Testis (tissue), 2 donors: ENCODE data around the gene GET4.

Experiments used
- CTCF ChIP-seq, 3 experiments: fragments of 450-650 bp in 2 of 3; fragments of 200-600 bp in 1 of 3; sonication (generic) in 1 of 3; IDR thresholded peaks; one replicate each; pipeline ENCODE4 v1.5.1; 2016 to 2019; ENCODE audit warnings: antibody characterized with exemption in 3 of 3, mild to moderate bottlenecking in 2 of 3, moderate library complexity in 1 of 3
- POLR2A ChIP-seq: fragments of 450-650 bp; IDR thresholded peaks from one replicate; pipeline ENCODE4 v1.6.1; 2017; ENCODE audit warnings: antibody characterized with exemption, mild to moderate bottlenecking, moderate library complexity

- TF ChIP-seq CTCF (IDR thresholded peaks at IDR 0.05) (no peak), POLR2A (no peak)
Observed at GRCh38 chr7:929311-929711, 53.0 kb downstream of the GET4 start.
